ENCODE data around the gene EMD. TPM values are rescaled to one million over a fixed set of nuclear protein-coding genes. Genes with fewer than 3 reads are reported as not detected.

Gene EMD
- total RNA-seq, 2 experiments from 2014 or later, result 108 to 109 TPM

GRCh38 chrX:154402622-154403127, 23.6 kb downstream of the EMD start:
- ChIA-PET POLR2A (interaction anchor here (1.0 kb wide), 1 partner anchor 9 kb away, joined by 6 read pairs; no protein-coding TSS in a partner anchor), CTCF (no interaction called here)

- ChIA-PET CTCF (no interaction called here), POLR2A (interaction anchor here (1.0 kb wide), 1 partner anchor 9 kb away, joined by 6 read pairs; no protein-coding TSS in a partner anchor)
Measured at GRCh38 chrX:154403192-154403591, 24.1 kb downstream of the EMD start.

GRCh38 chrX:154403858-154404257, 24.8 kb downstream of the EMD start:
- POLR2A ChIA-PET, result no interaction called here
- CTCF ChIA-PET, result no interaction called here

- POLR2A ChIA-PET, result no interaction called here
Measured at GRCh38 chrX:154404625-154405192, 25.6 kb downstream of the EMD start.

GRCh38 chrX:154408659-154409221, 29.6 kb downstream of the EMD start:
- POLR2A ChIA-PET, result interaction anchor here (1.3 kb wide), 1 partner anchor 11 kb away, joined by 3 read pairs; the partner anchor contains the start of gene RPL10
- CTCF ChIA-PET, result interaction anchor here (2.0 kb wide), 1 partner anchor 10 kb away, joined by 8 read pairs; the partner anchor contains the start of gene RPL10

More at GRCh38 chrX:154404625-154405192, 25.6 kb downstream of the EMD start:
- CTCF ChIA-PET, result no interaction called here

GRCh38 chrX:154409222-154409871, 30.3 kb downstream of the EMD start, which contains the start of gene DNASE1L1:
Gene DNASE1L1 (minus strand): TSS chrX:154409254. CDS start chrX:154405568, 3,686 bp downstream.
- POLR2A ChIA-PET, result interaction anchor here (0.7 to 1.3 kb wide), 2 partner anchors 11 to 18 kb away, joined by 3 read pairs; partner anchors contain the start of gene RPL10
- CTCF ChIA-PET, result interaction anchor here (2.0 kb wide), 1 partner anchor 10 kb away, joined by 8 read pairs; the partner anchor contains the start of gene RPL10

- CTCF ChIA-PET, result interaction anchor here (2.2 kb wide), 1 partner anchor 13 kb away, joined by 5 read pairs; the partner anchor contains the start of gene RPL10
- POLR2A ChIA-PET, result interaction anchor here (1.2 to 1.8 kb wide), 4 partner anchors 9 to 17 kb away, joined by 3 to 6 read pairs (median 4); partner anchors contain the start of genes ATP6AP1 and RPL10
Measured at GRCh38 chrX:154411981-154412340, 32.9 kb downstream of the EMD start.

- CTCF ChIA-PET, result interaction anchor here (2.2 kb wide), 1 partner anchor 14 kb away, joined by 5 read pairs; the partner anchor contains the start of gene RPL10
Measured at GRCh38 chrX:154412468-154412867, 33.4 kb downstream of the EMD start.

GRCh38 chrX:154413142-154413541, 34.0 kb downstream of the EMD start:
- POLR2A ChIA-PET, result interaction anchor here (0.6 to 1.3 kb wide), 2 partner anchors 14 to 64 kb away, joined by 3 read pairs; partner anchors contain the start of gene RPL10
- CTCF ChIA-PET, result interaction anchor here (2.2 kb wide), 1 partner anchor 15 kb away, joined by 5 read pairs; the partner anchor contains the start of gene RPL10

More at GRCh38 chrX:154412468-154412867, 33.4 kb downstream of the EMD start:
- POLR2A ChIA-PET, result interaction anchor here (1.2 to 1.8 kb wide), 4 partner anchors 9 to 16 kb away, joined by 3 to 6 read pairs (median 4); partner anchors contain the start of genes ATP6AP1 and RPL10

- POLR2A ChIA-PET, result no interaction called here
- CTCF ChIA-PET, result interaction anchor here (0.7 kb wide), 1 partner anchor 53 kb away, joined by 4 read pairs; no protein-coding TSS in a partner anchor
Measured at GRCh38 chrX:154417157-154417556, 38.1 kb downstream of the EMD start.

- CTCF ChIA-PET, result no interaction called here
- POLR2A ChIA-PET, result no interaction called here
Measured at GRCh38 chrX:154419189-154419588, 40.1 kb downstream of the EMD start.

GRCh38 chrX:154419688-154420401, 40.8 kb downstream of the EMD start:
- POLR2A ChIA-PET, result no interaction called here
- CTCF ChIA-PET, result no interaction called here

- CTCF ChIA-PET, result no interaction called here
- POLR2A ChIA-PET, result no interaction called here
Measured at GRCh38 chrX:154420402-154420756, 41.3 kb downstream of the EMD start.

GRCh38 chrX:154426916-154427770, 48.0 kb downstream of the EMD start:
- CTCF ChIA-PET, result interaction anchor here (0.6 to 0.8 kb wide), 2 partner anchors 100 to 304 kb away, joined by 3 to 4 read pairs; no protein-coding TSS in a partner anchor
- POLR2A ChIA-PET, result interaction anchor here (0.5 to 1.4 kb wide), 2 partner anchors 16 to 17 kb away, joined by 3 to 4 read pairs; partner anchors contain the start of gene TAFAZZIN

- POLR2A ChIA-PET, result interaction anchor here (0.7 to 1.3 kb wide), 4 partner anchors 17 to 90 kb away, joined by 3 to 4 read pairs (median 4); partner anchors contain the start of genes LAGE3, PLXNA3 and TAFAZZIN
- CTCF ChIA-PET, result interaction anchor here (0.6 kb wide), 1 partner anchor 305 kb away, joined by 4 read pairs; no protein-coding TSS in a partner anchor
Measured at GRCh38 chrX:154428176-154429171, 49.4 kb downstream of the EMD start, which contains the start of gene ATP6AP1. Gene ATP6AP1 (plus strand): TSS chrX:154428677. CDS start chrX:154428693, 16 bp downstream.

GRCh38 chrX:154429711-154430110, 50.6 kb downstream of the EMD start:
- POLR2A ChIA-PET, result interaction anchor here (0.6 to 1.3 kb wide), 3 partner anchors 49 to 63 kb away, joined by 3 to 4 read pairs (median 3); partner anchors contain the start of gene LAGE3
- CTCF ChIA-PET, result no interaction called here

All from activated CD8-positive, alpha-beta memory T cell treated with anti-CD3 and anti-CD28 coated beads for 36 hours (primary cell).